ENCODE measurements around the gene MEGF6.

The MEGF6 gene

GRCh38 chr1:3520419-3521378 is 90.6 kb downstream of the MEGF6 start:
- H3K27ac ChIP-seq, result no peak overlapping the region
- no peak for TF ChIP-seq ZFX (IDR thresholded peaks at IDR 0.05)

GRCh38 chr1:3519301-3519885 is 91.9 kb downstream of the MEGF6 start:
- H3K27ac ChIP-seq, result no peak overlapping the region
- TF ChIP-seq CTCF (conservative IDR thresholded peaks at IDR 0.05) (no peak), ZFX (IDR thresholded peaks at IDR 0.05) (no peak)

DNA sequence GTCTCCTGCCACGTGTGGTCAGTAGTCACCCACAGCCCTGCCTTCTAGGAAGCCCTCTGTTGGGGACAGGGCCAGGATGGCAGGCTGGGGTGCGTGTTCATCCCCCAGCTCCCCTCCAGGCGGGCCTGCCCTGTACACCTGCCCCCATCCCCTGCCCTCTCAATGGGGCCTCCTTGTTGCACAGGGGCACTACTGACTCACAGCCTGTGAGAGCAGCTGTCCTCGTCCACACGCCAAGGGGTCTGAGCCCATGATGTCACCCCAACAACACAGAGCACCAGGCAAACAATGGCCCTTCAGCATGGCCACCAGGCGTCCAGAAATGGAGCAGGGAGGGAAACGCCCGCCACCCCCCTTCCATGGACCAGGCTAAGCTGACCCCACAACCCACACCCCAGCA is 92.6 kb downstream of the MEGF6 start:
- no peak overlapping the region for H3K27ac ChIP-seq
- TF ChIP-seq ZFX (IDR thresholded peaks at IDR 0.05) (no peak), CTCF (conservative IDR thresholded peaks at IDR 0.05) (no peak)

GRCh38 chr1:3518256-3518655 is 93.1 kb downstream of the MEGF6 start:
- TF ChIP-seq ZFX (IDR thresholded peaks at IDR 0.05), result no peak
- peak; percentile 95 for TF ChIP-seq CTCF (conservative IDR thresholded peaks at IDR 0.05)
- H3K27ac ChIP-seq, result no peak overlapping the region

GRCh38 chr1:3516911-3517675 is 94.2 kb downstream of the MEGF6 start:
- H3K27ac ChIP-seq, result no peak overlapping the region
- no peak for TF ChIP-seq CTCF (conservative IDR thresholded peaks at IDR 0.05)

DNA sequence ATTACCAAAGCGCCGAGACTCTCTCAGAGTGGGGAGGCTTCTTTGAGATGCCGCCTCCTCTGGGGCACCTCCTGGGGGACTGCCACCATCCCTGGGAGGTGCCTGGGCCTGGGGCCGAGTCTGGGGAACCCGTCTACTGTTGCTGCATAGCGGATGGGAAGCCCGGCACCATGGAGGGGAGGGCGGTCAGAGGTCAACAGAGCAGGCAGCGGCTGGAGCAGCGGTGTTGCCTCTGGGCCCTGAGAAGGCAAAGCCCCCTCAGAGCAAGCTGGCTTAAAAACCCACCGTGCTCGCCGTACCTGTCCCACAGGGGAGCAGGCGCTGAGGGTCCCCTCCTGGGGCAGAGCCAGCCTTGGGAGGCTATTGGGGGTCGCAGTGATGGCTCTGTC is 94.8 kb downstream of the MEGF6 start:
- H3K27ac ChIP-seq, result no peak overlapping the region
- TF ChIP-seq ZFX (IDR thresholded peaks at IDR 0.05) (no peak), CTCF (conservative IDR thresholded peaks at IDR 0.05) (no peak)

- TF ChIP-seq CTCF (conservative IDR thresholded peaks at IDR 0.05) (no peak), ZFX (IDR thresholded peaks at IDR 0.05) (no peak)
Observed at GRCh38 chr1:3515774-3516480, 95.4 kb downstream of the MEGF6 start.

More at GRCh38 chr1:3515774-3516480, 95.4 kb downstream of the MEGF6 start:
- H3K27ac ChIP-seq, result no peak overlapping the region
